Keratinocyte (primary cell): Measurements from ENCODE around the gene DNAH10. TPM values are rescaled to one million over a fixed set of nuclear protein-coding genes. Genes with fewer than 3 reads are reported as not detected.

Source experiments
- DNase-seq: peaks from one replicate; pipeline ENCODE4 v3.0.0-alpha.2; 2011; ENCODE audit warnings: low read depth, missing footprints, low spot score
- FAIRE-seq: peaks from 2 replicates; lab custom pipeline; 2011; peaks lifted over from hg19 to GRCh38; lab: Jason Lieb, UNC
- H2AFZ ChIP-seq: 2 replicates; pipeline ENCODE4 v1.6.0; 2012; ENCODE audit warnings: low read length, control low read depth, inconsistent platforms; ENCODE audit not compliant: control insufficient read depth
- H3K27ac ChIP-seq: 2 replicates; pipeline ENCODE4 v1.5.1; 2011; ENCODE audit warnings: low read length; ENCODE audit not compliant: control insufficient read depth, insufficient read depth
- H3K27me3 ChIP-seq: 3 replicates; pipeline ENCODE4 v1.6.0; 2011; ENCODE audit warnings: low read length; ENCODE audit not compliant: control insufficient read depth, insufficient read depth; ENCODE audit errors: extremely low read depth
- H3K36me3 ChIP-seq, 2 experiments: 2 replicates in 1 of 2; 3 replicates in 1 of 2; pipeline ENCODE4 v1.5.1; 2011; ENCODE audit warnings: low read length in 2 of 2, mild to moderate bottlenecking in 1 of 2; ENCODE audit not compliant: control insufficient read depth in 2 of 2, insufficient read depth in 2 of 2; ENCODE audit errors: extremely low read depth in 1 of 2
- H3K4me1 ChIP-seq: 3 replicates; pipeline ENCODE4 v1.5.1; 2011; ENCODE audit warnings: low read length; ENCODE audit not compliant: control insufficient read depth, insufficient read depth; ENCODE audit errors: extremely low read depth
- H3K4me2 ChIP-seq: 3 replicates; pipeline ENCODE4 v1.6.0; 2011; ENCODE audit warnings: low read depth, low read length; ENCODE audit not compliant: control insufficient read depth, insufficient read depth; ENCODE audit errors: extremely low read depth
- H3K4me3 ChIP-seq, 3 experiments: fragments of 200-600 bp in 1 of 3; sonication (generic) in 1 of 3; 2 replicates in 2 of 3; 3 replicates in 1 of 3; pipeline ENCODE4 v1.5.1; 2011 to 2016; ENCODE audit warnings: low read length in 3 of 3, mild to moderate bottlenecking in 3 of 3, control low read depth in 2 of 3, inconsistent platforms in 1 of 3, low read depth in 1 of 3, mixed read lengths in 1 of 3, mixed run types in 1 of 3, moderate library complexity in 1 of 3; ENCODE audit not compliant: control insufficient read depth in 2 of 3, insufficient read depth in 2 of 3; ENCODE audit errors: extremely low read depth in 1 of 3
- H3K79me2 ChIP-seq: 2 replicates; pipeline ENCODE4 v1.6.0; 2012; ENCODE audit warnings: low read length; ENCODE audit not compliant: control insufficient read depth, insufficient read depth
- H3K9ac ChIP-seq: 3 replicates; pipeline ENCODE4 v1.6.0; 2011; ENCODE audit warnings: low read length; ENCODE audit not compliant: control insufficient read depth, insufficient read depth; ENCODE audit errors: extremely low read depth
- H3K9me1 ChIP-seq: 3 replicates; pipeline ENCODE4 v1.6.0; 2011; ENCODE audit warnings: low read length; ENCODE audit not compliant: control insufficient read depth, insufficient read depth; ENCODE audit errors: extremely low read depth
- H3K9me3 ChIP-seq: 2 replicates; pipeline ENCODE4 v1.5.1; 2012; ENCODE audit warnings: low read depth, low read length; ENCODE audit not compliant: control insufficient read depth
- H4K20me1 ChIP-seq: 3 replicates; pipeline ENCODE4 v1.6.0; 2011; ENCODE audit warnings: low read length; ENCODE audit not compliant: control insufficient read depth, insufficient read depth; ENCODE audit errors: extremely low read depth
- CTCF ChIP-seq, 3 experiments: IDR thresholded peaks in 1 of 3; conservative IDR thresholded peaks in 1 of 3; optimal IDR thresholded peaks in 1 of 3; 2 replicates in 2 of 3; 3 replicates in 1 of 3; pipeline versions ENCODE3 to v1.5.1; 2011; ENCODE audit warnings: low read length in 3 of 3, mild to moderate bottlenecking in 3 of 3, moderate library complexity in 2 of 3, control low read depth in 1 of 3, inconsistent platforms in 1 of 3; ENCODE audit not compliant: insufficient read depth in 2 of 3; ENCODE audit errors: extremely low read depth in 1 of 3
- EZH2 ChIP-seq: IDR thresholded peaks from one replicate; pipeline ENCODE4 v1.6.1; 2012; ENCODE audit warnings: inconsistent platforms, mild to moderate bottlenecking, low read length, moderate library complexity
- dilution Hi-C: fragments of 300-500 bp; cut with MboI; formaldehyde crosslinking; loops from one replicate; pipeline ENCODE4 v1.7.0; 2020; ENCODE audit warnings: low sequenced_read_pairs; ENCODE audit not compliant: extremely low pct_ligation_motif_present
- polyA plus RNA-seq, 5 experiments: library from polyadenylated mRNA; depleted of rRNA in 3 of 5; stranded (reverse) in 3 of 5; stranded (forward) in 1 of 5; unstranded in 1 of 5; fragments of >200 nt; gene quantifications; 1 replicate in 1 of 5; 2 replicates in 3 of 5; 3 replicates in 1 of 5; pipeline versions ENCODE4 v1.2.1 to v1.2.3, GENCODE V29; 2011 to 2012; ENCODE audit warnings: missing spikeins in 2 of 5, low read depth in 1 of 5, low replicate concordance in 1 of 5

The DNAH10 gene
- polyA plus RNA-seq, 1 donor (not counting 4 experiments of a cell fraction or from before 2014, with no cell fraction given) = 0.08 TPM

- FAIRE-seq (no peak), DNase-seq (no peak)
- Histone ChIP-seq H3K79me2 (no peaks in the 10 kb centered on the region), H3K4me2 (no peak overlapping the region), H3K9me3 (no peaks in the 10 kb centered on the region), H3K4me1 (no peaks in the 10 kb centered on the region), H2AFZ (no peak overlapping the region), H3K27me3 (no peaks in the 10 kb centered on the region), H3K27ac (no peak overlapping the region), H3K9me1 (no peaks in the 10 kb centered on the region), H3K4me3 (no peak overlapping the region), H3K9ac (no peak overlapping the region), H4K20me1 (no peaks in the 10 kb centered on the region), H3K36me3 (peaks cover 0 to 1% of the 10 kb centered on the region in 2 experiments)
- TF ChIP-seq CTCF (optimal IDR thresholded peaks at IDR 0.05 in 1 of 3, IDR thresholded peaks at IDR 0.05 in 1 of 3, conservative IDR thresholded peaks at IDR 0.05 in 1 of 3; ENCODE audit: extremely low read depth in 1 of 3, insufficient read depth in 2 of 3, low read length in 3 of 3) (no peak), EZH2 (no peak)
- dilution Hi-C loops = no loop called here
These were observed 195.1 kb downstream of the DNAH10 start for GRCh38 chr12:123957196-123957595.

DNA sequence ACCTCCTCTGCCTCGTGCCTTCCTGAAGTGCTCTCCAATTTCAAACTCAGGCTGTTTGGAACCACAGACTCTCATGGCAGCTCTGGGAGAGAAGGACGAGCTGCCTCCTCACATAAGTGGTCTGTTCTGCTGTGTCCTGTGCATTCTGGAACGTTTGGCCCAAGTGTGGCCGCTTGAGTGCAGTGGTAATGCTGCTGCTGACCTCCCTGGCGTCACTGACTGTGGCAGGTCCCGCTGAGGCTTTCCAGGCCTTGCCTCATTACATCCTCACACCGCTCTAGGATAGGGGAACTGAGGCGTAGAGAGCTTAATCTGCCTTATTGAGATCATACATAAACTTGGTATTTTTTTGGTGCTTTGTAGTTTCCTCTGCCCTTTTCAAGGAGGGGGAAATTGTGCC, 196.4 kb downstream of the DNAH10 start:
- Histone ChIP-seq H3K4me1 (no peaks in the 10 kb centered on the region), H2AFZ (no peak overlapping the region), H3K36me3 (peaks cover 0 to 1% of the 10 kb centered on the region in 2 experiments), H3K4me3 (no peak overlapping the region), H3K9ac (no peak overlapping the region), H3K27ac (no peak overlapping the region), H3K27me3 (no peaks in the 10 kb centered on the region), H3K79me2 (no peaks in the 10 kb centered on the region), H3K9me3 (no peaks in the 10 kb centered on the region), H3K9me1 (no peaks in the 10 kb centered on the region), H3K4me2 (no peak overlapping the region), H4K20me1 (no peaks in the 10 kb centered on the region)
- TF ChIP-seq CTCF (optimal IDR thresholded peaks at IDR 0.05 in 1 of 3, IDR thresholded peaks at IDR 0.05 in 1 of 3, conservative IDR thresholded peaks at IDR 0.05 in 1 of 3; ENCODE audit: extremely low read depth in 1 of 3, insufficient read depth in 2 of 3, low read length in 3 of 3) (no peak), EZH2 (no peak)
- no peak for DNase-seq
- dilution Hi-C loops = no loop called here
- no peak for FAIRE-seq
